ENCODE data around the gene OLFML3. TPM values are rescaled to one million over a fixed set of nuclear protein-coding genes. Genes with fewer than 3 reads are reported as not detected.

OLFML3 gene
- total and polyA plus RNA-seq, 12 donors = 6.1 to 19.7 (median 11.0) TPM

- H3K9me3 ChIP-seq = no peaks in the 10 kb centered on the region
- ATAC-seq (no peak), DNase-seq (no peak)
- peaks cover 0 to 4% (median under 1%) of the 10 kb centered on the region in 9 donors for H3K4me1 ChIP-seq
- no peak for TF ChIP-seq CTCF (IDR thresholded peaks at IDR 0.05)
- no peak overlapping the region for H3K27ac ChIP-seq
- H3K4me3 ChIP-seq = no peak overlapping the region
- H3K27me3 ChIP-seq = peaks cover 0 to 12% (median 0%) of the 10 kb centered on the region in 7 donors
- no peaks in the 10 kb centered on the region for H3K36me3 ChIP-seq
- intact Hi-C loops (cut with DNase I) = no loop called here
These were observed 29.7 kb downstream of the OLFML3 start for GRCh38 chr1:114008993-114009392.

DNA sequence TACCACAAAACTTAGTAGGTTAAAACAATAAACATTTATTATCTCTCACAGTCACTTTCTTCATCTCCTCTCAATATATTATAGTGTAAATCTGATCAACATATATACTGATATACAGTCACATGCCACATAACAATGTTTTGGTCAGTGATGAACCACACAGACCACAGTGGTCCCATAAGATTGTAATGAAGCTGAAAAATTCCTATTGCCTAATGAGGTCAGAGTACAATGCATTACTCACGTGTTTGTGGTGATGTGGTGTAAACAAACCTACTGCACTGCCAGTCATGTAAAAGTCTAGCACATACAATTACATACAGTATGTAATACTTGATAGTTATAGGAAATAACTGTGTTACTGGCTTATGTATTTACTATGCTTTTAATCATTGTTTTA lies 30.1 kb downstream of the OLFML3 start:
- Histone ChIP-seq H3K36me3 (no peaks in the 10 kb centered on the region), H3K9me3 (no peaks in the 10 kb centered on the region), H3K27ac (no peak overlapping the region), H3K4me1 (no peaks in the 10 kb centered on the region), H3K27me3 (peaks cover 0 to 16% (median 0%) of the 10 kb centered on the region in 7 donors), H3K4me3 (no peak overlapping the region)
- intact Hi-C loops (cut with DNase I) = no loop called here
- DNase-seq (no peak), ATAC-seq (no peak)
- 83 to 90% methylated on average over 1 of the region's 1 CpG for WGBS, 2 donors
- TF ChIP-seq CTCF (IDR thresholded peaks at IDR 0.05) = no peak

DNA sequence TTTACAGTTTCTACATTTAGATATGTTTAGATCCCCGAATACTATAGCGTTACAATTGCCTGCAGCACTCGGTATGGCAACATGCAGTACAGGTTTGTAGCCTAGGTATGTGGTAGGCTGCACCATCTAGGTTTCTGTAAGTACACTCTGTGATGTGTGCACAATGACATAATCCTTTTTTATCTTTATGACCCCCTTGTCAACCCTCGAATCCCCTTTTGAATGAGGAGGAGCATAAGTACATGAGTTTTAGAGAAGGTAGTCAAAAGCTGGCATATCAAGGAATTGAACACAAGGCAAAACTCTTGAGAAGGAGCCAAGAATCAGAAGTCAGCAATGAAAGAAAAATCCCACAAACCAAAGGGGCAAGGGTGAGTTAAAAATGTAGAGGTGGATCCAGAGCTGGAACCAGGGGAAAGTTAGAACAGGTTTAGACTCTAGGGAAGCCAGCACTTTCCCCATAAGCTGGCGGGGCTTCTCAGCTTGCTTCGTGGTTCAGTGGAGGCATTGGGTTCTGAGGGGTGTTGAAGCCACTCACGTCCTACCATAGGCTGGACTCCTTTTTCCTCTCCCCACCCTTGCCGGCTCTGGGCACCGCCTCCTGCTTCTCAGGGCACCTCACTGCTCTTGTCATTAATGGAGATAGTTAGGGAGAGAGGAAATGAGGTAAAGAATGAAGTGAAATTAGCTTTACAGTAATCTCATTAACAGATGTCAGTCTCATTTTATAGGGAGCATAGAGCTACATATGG lies 31.3 kb downstream of the OLFML3 start:
- no peak for TF ChIP-seq CTCF (IDR thresholded peaks at IDR 0.05)
- no peaks in the 10 kb centered on the region for H3K9me3 ChIP-seq
- ATAC-seq (no peak), DNase-seq (no peak)
- no peak overlapping the region for H3K27ac ChIP-seq
- H3K36me3 ChIP-seq = no peaks in the 10 kb centered on the region
- no peak overlapping the region for H3K4me3 ChIP-seq
- WGBS, 2 donors = 59 to 60% methylated on average over 9 of the region's 9 CpGs
- H3K4me1 ChIP-seq = no peaks in the 10 kb centered on the region
- intact Hi-C loops (cut with DNase I) = no loop called here
- H3K27me3 ChIP-seq = peaks cover 0 to 7% (median 0%) of the 10 kb centered on the region in 7 donors

GRCh38 chr1:114011796-114012195 lies 32.5 kb downstream of the OLFML3 start:
- no peak for TF ChIP-seq CTCF (IDR thresholded peaks at IDR 0.05)
- no peak overlapping the region for H3K27ac ChIP-seq
- no peaks in the 10 kb centered on the region for H3K4me1 ChIP-seq
- DNase-seq (no peak), ATAC-seq (no peak)
- intact Hi-C loops (cut with DNase I) = no loop called here
- H3K4me3 ChIP-seq = no peak overlapping the region
- H3K36me3 ChIP-seq = no peaks in the 10 kb centered on the region
- no peaks in the 10 kb centered on the region for H3K9me3 ChIP-seq
- peaks cover 0 to 7% (median 0%) of the 10 kb centered on the region in 7 donors for H3K27me3 ChIP-seq
